Osteocyte (in vitro differentiated cells): Measurements from ENCODE around the gene TBC1D19. TPM values are rescaled to one million over a fixed set of nuclear protein-coding genes. Genes with fewer than 3 reads are reported as not detected.

Experiments used
- DNase-seq: peaks from one replicate; pipeline ENCODE4 v3.0.0; 2021; ENCODE audit warnings: mixed read lengths; ENCODE audit not compliant: unreplicated experiment; ENCODE audit errors: extremely low spot score
- H3K27ac Mint-ChIP-seq: one replicate; pipeline ENCODE4 v1.8.0; 2021; ENCODE audit warnings: mild to moderate bottlenecking, mixed read lengths; ENCODE audit not compliant: unreplicated experiment
- H3K27me3 Mint-ChIP-seq: one replicate; pipeline ENCODE4 v1.8.0; 2021; ENCODE audit warnings: mixed read lengths; ENCODE audit not compliant: unreplicated experiment
- H3K36me3 Mint-ChIP-seq: one replicate; pipeline ENCODE4 v1.8.0; 2021; ENCODE audit warnings: mixed read lengths; ENCODE audit not compliant: unreplicated experiment
- H3K4me1 Mint-ChIP-seq: one replicate; pipeline ENCODE4 v1.8.0; 2021; ENCODE audit warnings: mixed read lengths; ENCODE audit not compliant: unreplicated experiment
- H3K4me3 Mint-ChIP-seq: one replicate; pipeline ENCODE4 v1.8.0; 2021; ENCODE audit warnings: mild to moderate bottlenecking, moderate library complexity, mixed read lengths; ENCODE audit not compliant: unreplicated experiment
- H3K9me3 Mint-ChIP-seq: one replicate; pipeline ENCODE4 v1.8.0; 2021; ENCODE audit warnings: mixed read lengths; ENCODE audit not compliant: unreplicated experiment
- CTCF ChIP-seq: fragments of 200-600 bp; sonication (generic); IDR thresholded peaks from 2 replicates; pipeline ENCODE4 v1.5.0; 2021; ENCODE audit warnings: antibody characterized with exemption, mild to moderate bottlenecking, moderate library complexity
- total RNA-seq: library from RNA; stranded (reverse); gene quantifications from 2 replicates; pipeline ENCODE4 v1.2.1, GENCODE V29; 2021

The TBC1D19 gene
- total RNA-seq, 1 donor from 2014 or later: 13.5 TPM

DNA sequence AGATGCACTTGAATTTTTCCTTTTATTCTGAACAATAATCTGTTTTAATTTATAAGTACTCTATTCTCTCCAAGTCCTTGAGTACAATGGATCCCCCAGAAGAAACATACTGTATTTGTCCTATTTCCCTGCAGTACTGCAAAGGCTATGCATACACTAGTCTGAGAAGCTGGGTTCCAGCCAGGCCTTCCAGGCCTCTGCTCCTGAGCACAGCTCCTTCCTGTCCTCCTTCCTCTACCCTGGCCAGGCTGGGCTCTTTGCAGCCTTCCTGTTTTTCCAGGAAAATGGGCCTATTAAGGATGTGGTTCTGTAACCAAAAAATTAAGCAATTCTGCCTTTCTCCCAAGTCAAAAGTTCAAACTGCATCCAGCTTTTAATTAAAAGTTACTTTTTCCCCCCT, 208.8 kb downstream of the TBC1D19 start:
- no peak overlapping the region for H3K27ac Mint-ChIP-seq
- peaks cover 7% of the 10 kb centered on the region for H3K4me1 Mint-ChIP-seq
- no peaks in the 10 kb centered on the region for H3K27me3 Mint-ChIP-seq
- peaks cover 15% of the 10 kb centered on the region for H3K9me3 Mint-ChIP-seq
- H3K36me3 Mint-ChIP-seq: peaks cover 4% of the 10 kb centered on the region
- no peak for DNase-seq
- TF ChIP-seq CTCF: no peak
- no peak overlapping the region for H3K4me3 Mint-ChIP-seq

GRCh38 chr4:26793735-26794134, 209.9 kb downstream of the TBC1D19 start:
- no peak for DNase-seq
- TF ChIP-seq CTCF: no peak
- peaks cover 18% of the 10 kb centered on the region for H3K9me3 Mint-ChIP-seq
- H3K27ac Mint-ChIP-seq: no peak overlapping the region
- H3K4me3 Mint-ChIP-seq: no peak overlapping the region
- no peaks in the 10 kb centered on the region for H3K4me1 Mint-ChIP-seq
- H3K36me3 Mint-ChIP-seq: peaks cover 8% of the 10 kb centered on the region
- H3K27me3 Mint-ChIP-seq: no peaks in the 10 kb centered on the region

- H3K27ac Mint-ChIP-seq: no peak overlapping the region
- peaks cover 4% of the 10 kb centered on the region for H3K36me3 Mint-ChIP-seq
- no peaks in the 10 kb centered on the region for H3K27me3 Mint-ChIP-seq
- H3K9me3 Mint-ChIP-seq: peaks cover 9% of the 10 kb centered on the region
- no peak overlapping the region for H3K4me3 Mint-ChIP-seq
- H3K4me1 Mint-ChIP-seq: no peaks in the 10 kb centered on the region
- DNase-seq: no peak
- TF ChIP-seq CTCF: no peak
These were observed 212.2 kb downstream of the TBC1D19 start for GRCh38 chr4:26796081-26796480.

DNA sequence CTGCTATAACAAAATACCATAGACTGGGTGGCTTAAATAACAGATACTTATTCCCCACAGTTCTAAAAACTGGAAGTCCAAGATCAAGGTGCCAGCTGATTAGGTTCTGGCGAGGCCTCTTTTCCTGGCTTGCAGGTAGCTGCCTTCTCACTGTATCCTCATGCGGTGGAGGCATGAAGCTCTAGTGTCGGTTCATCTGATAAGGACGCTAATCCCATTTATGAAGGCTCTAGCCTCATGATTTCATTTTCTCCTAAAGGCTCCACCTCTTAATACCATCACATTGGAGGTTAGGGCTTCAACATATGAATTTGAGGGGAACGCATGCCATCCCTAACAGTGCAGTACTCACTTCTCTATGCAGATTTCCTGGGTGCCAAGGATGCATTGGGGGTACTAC, 218.9 kb downstream of the TBC1D19 start:
- Mint-ChIP-seq H3K4me1 (peaks cover 4% of the 10 kb centered on the region), H3K36me3 (peaks cover 3% of the 10 kb centered on the region), H3K27me3 (no peaks in the 10 kb centered on the region), H3K27ac (no peak overlapping the region), H3K9me3 (peaks cover 1% of the 10 kb centered on the region), H3K4me3 (no peak overlapping the region)
- no peak for TF ChIP-seq CTCF
- no peak for DNase-seq

GRCh38 chr4:26803211-26803861, 219.5 kb downstream of the TBC1D19 start:
- no peak for TF ChIP-seq CTCF
- no peak for DNase-seq
- Mint-ChIP-seq H3K4me3 (no peak overlapping the region), H3K27ac (no peak overlapping the region), H3K27me3 (no peaks in the 10 kb centered on the region), H3K9me3 (no peaks in the 10 kb centered on the region), H3K36me3 (no peaks in the 10 kb centered on the region), H3K4me1 (peaks cover 4% of the 10 kb centered on the region)
